MM.1S (cell line): Measurements from ENCODE around the gene APOL4.

Experiments
- EZH2 ChIP-seq: fragments of 300-600 bp; sonication (generic); optimal IDR thresholded peaks from 2 replicates; pipeline ENCODE3; 2017; ENCODE audit warnings: low read depth, mild to moderate bottlenecking, antibody characterized with exemption, low read length, mixed read lengths
- EZH2phosphoT487 ChIP-seq: fragments of 300-600 bp; sonication (generic); IDR thresholded peaks from 2 replicates; pipeline ENCODE4 v1.6.1; 2018; ENCODE audit warnings: antibody characterized with exemption, low read length
- TF ChIP-seq, protein P1 (sequence below): fragments of 300-600 bp; sonication (generic); IDR thresholded peaks from 2 replicates; pipeline ENCODE4 v1.5.1; 2016; ENCODE audit warnings: antibody characterized with exemption, low read length, mixed read lengths

DNA sequence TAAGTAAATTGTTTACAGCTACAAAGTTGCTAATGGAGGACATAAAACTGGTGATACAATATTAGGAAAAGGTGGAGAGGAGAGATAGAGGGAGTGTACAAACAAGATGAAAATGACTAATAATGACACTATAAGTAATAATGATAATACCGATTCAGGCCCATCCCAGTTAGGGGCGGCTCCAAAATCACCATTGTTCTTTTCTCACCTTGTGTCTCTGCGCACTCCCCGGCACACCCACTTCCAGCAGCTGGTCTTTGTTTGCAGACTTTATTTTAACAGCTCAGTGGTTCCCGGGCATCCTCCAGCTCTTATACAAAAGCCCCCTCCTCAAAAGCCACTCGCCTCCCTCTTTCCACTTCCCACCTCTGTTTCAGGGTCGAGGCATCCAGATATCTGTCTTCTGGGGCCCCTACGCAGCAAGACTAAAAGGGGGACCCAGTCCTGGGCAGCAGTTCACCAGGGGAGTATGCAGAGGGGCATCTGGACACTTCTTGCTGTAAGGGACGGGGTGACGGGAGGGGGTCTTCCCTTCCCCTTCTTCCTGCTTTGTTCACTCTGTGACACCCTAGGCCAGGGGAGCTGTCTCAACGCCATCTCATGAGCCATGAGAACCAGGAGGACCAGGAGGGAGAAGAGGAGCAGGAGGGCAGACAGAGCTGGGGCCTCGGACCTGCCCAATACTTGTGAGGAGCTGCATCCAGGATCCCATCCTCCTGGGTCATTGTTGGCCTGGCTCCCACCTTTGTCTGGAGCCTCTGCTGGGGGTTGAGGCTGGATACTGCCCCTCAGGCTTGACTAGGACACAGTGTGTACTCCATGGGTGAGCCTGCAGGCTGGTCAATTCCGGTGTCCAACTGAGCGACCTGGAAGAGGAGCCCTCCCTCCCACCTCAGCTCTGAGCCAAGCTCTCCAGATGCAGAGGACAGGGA is 35.0 kb upstream of the APOL4 start:
- no peak for TF ChIP-seq EZH2
- TF ChIP-seq, protein P1, sequence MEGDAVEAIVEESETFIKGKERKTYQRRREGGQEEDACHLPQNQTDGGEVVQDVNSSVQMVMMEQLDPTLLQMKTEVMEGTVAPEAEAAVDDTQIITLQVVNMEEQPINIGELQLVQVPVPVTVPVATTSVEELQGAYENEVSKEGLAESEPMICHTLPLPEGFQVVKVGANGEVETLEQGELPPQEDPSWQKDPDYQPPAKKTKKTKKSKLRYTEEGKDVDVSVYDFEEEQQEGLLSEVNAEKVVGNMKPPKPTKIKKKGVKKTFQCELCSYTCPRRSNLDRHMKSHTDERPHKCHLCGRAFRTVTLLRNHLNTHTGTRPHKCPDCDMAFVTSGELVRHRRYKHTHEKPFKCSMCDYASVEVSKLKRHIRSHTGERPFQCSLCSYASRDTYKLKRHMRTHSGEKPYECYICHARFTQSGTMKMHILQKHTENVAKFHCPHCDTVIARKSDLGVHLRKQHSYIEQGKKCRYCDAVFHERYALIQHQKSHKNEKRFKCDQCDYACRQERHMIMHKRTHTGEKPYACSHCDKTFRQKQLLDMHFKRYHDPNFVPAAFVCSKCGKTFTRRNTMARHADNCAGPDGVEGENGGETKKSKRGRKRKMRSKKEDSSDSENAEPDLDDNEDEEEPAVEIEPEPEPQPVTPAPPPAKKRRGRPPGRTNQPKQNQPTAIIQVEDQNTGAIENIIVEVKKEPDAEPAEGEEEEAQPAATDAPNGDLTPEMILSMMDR = no peak
- TF ChIP-seq EZH2phosphoT487 = no peak
